AG10803 (cell line): ENCODE measurements around the gene PRR5.

Experiments
- DNase-seq: peaks from one replicate; pipeline ENCODE4 v3.0.0; 2010; ENCODE audit warnings: low read depth
- H3K4me3 ChIP-seq: 2 replicates; pipeline ENCODE4 v1.5.1; 2011; ENCODE audit warnings: mild to moderate bottlenecking, low read length, control low read depth
- TF ChIP-seq, protein P1 (sequence below): conservative IDR thresholded peaks from 2 replicates; pipeline ENCODE4 v1.5.1; 2011; ENCODE audit warnings: mild to moderate bottlenecking, low read length, control low read depth, inconsistent platforms

The PRR5 gene

DNA sequence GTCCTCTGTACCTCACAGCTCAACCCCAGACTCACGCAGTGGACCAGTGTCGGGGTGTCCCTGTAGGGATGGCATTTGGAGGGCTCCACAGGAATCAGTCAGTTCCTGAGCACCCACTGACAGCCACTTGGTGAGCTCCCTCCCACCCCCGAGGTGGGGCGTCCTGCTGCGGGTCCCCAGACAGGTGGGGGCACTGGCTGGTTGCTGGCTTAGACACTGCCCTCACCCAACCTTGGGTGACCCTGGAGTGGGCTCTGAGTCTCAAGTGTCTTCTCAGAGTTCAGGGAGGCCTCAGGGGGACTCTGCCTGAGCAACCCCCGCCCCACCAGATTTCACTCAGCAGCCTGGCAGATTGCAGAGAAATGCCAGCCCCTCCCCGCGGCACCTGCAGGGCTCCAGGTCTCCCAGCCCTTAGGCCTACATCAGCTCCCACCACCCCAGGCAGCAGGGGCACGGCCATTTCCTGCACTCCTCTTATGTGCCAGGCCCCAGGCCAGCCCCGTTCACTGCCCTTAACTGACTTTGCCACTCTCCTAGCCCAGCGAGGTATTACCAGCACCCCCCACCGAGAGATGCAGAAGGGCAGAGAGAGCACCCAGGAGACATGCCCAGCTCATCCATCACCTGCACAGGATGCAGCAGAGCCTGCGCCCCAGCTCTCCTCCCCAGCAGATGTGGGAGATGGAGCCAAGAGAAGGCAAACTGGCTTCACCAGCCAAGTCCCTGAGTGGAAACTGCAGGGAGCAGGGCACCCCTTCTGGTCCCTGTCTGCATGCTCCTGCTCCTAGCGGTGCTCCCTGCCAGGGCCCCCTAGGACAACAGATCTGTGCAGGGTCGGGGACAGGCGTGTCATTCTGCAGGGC, 2.4 kb downstream of the PRR5 start:
- no peak for DNase-seq
- TF ChIP-seq, protein P1, sequence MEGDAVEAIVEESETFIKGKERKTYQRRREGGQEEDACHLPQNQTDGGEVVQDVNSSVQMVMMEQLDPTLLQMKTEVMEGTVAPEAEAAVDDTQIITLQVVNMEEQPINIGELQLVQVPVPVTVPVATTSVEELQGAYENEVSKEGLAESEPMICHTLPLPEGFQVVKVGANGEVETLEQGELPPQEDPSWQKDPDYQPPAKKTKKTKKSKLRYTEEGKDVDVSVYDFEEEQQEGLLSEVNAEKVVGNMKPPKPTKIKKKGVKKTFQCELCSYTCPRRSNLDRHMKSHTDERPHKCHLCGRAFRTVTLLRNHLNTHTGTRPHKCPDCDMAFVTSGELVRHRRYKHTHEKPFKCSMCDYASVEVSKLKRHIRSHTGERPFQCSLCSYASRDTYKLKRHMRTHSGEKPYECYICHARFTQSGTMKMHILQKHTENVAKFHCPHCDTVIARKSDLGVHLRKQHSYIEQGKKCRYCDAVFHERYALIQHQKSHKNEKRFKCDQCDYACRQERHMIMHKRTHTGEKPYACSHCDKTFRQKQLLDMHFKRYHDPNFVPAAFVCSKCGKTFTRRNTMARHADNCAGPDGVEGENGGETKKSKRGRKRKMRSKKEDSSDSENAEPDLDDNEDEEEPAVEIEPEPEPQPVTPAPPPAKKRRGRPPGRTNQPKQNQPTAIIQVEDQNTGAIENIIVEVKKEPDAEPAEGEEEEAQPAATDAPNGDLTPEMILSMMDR: no peak
- H3K4me3 ChIP-seq: no peak overlapping the region

- no peak overlapping the region for H3K4me3 ChIP-seq
- TF ChIP-seq, protein P1: no peak
- DNase-seq: no peak
These were observed 3.0 kb downstream of the PRR5 start for GRCh38 chr22:44705022-44705297.

GRCh38 chr22:44706488-44706887, 4.5 kb downstream of the PRR5 start:
- no peak overlapping the region for H3K4me3 ChIP-seq
- no peak for DNase-seq
- TF ChIP-seq, protein P1: no peak

- no peak for DNase-seq
- TF ChIP-seq, protein P1: no peak
- no peak overlapping the region for H3K4me3 ChIP-seq
These were observed 5.2 kb downstream of the PRR5 start for GRCh38 chr22:44707178-44707577.

DNA sequence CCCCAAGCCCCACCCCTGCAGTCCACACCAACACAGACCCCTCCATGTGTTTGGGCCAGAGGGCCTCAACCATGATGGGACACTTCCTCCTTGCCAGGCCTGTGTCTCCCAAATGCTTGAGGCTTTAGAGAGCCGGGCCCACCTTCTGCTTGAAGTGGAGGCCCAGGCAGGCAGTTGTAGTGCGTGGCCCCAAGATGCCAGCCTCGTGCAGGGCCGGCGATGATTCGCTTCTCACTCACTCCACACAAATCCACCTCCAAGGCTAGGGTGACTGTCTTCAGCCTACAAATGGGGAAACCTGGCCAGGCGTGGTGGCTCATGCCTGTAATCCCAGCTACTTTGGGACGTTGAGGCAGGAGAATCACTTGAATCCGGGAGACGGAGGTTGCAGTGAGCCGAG, 5.7 kb downstream of the PRR5 start:
- H3K4me3 ChIP-seq: no peak overlapping the region
- TF ChIP-seq, protein P1: no peak
- peak; percentile 33 for DNase-seq

- TF ChIP-seq, protein P1: no peak
- no peak for DNase-seq
- H3K4me3 ChIP-seq: no peak overlapping the region
These were observed 7.9 kb downstream of the PRR5 start for GRCh38 chr22:44709881-44710392.
